Activated CD4-positive, alpha-beta T cell treated with anti-CD3 and anti-CD28 coated beads for 36 hours (primary cell): ENCODE results near the gene IL17RA. TPM values are rescaled to one million over a fixed set of nuclear protein-coding genes. Genes with fewer than 3 reads are reported as not detected.
"Not testable (repeated sequence)": the region's sequence is repeated elsewhere in the genome, so short reads cannot be mapped to it uniquely, and the experiment has no call there.

Experiments used
- ATAC-seq: fragments of 200-7000 bp; cut with Tn5 transposase; one replicate; pipeline ENCODE4 v1.10.0; 2021; ENCODE audit warnings: mild to moderate bottlenecking, moderate library complexity
- CTCF ChIA-PET: fragments of 350-600 bp; sonication (Branson Sonifier 250); formaldehyde crosslinking; loops from one replicate; lab custom pipeline; 2021; ENCODE audit warnings: antibody characterized with exemption; lab: Charles Lee
- POLR2A ChIA-PET: fragments of 350-600 bp; sonication (Branson Sonifier 250); formaldehyde crosslinking; loops from one replicate; lab custom pipeline; 2021; ENCODE audit warnings: antibody characterized with exemption, inconsistent platforms; lab: Charles Lee
- DNase-seq: peaks from one replicate; pipeline ENCODE4 v3.0.0-alpha.2; 2020
- H3K27ac Mint-ChIP-seq: one replicate; pipeline ENCODE4 v1.8.0; 2021; ENCODE audit warnings: mixed read lengths
- H3K27me3 Mint-ChIP-seq: one replicate; pipeline ENCODE4 v1.8.0; 2021; ENCODE audit warnings: mixed read lengths
- H3K36me3 Mint-ChIP-seq: one replicate; pipeline ENCODE4 v1.8.0; 2021; ENCODE audit warnings: low read depth, mixed read lengths
- H3K4me1 Mint-ChIP-seq: one replicate; pipeline ENCODE4 v1.8.0; 2021; ENCODE audit warnings: mixed read lengths
- H3K4me3 Mint-ChIP-seq: one replicate; pipeline ENCODE4 v1.8.0; 2021; ENCODE audit warnings: mild to moderate bottlenecking, moderate library complexity, mixed read lengths
- H3K9me3 Mint-ChIP-seq: one replicate; pipeline ENCODE4 v1.8.0; 2021; ENCODE audit warnings: low read depth, mixed read lengths
- intact Hi-C, 2 experiments: fragments of 100-400 bp; cut with DNase I in 1 of 2; cut with micrococcal nuclease in 1 of 2; formaldehyde crosslinking; loops; one replicate each; pipeline versions ENCODE4 v1.14.2 to v1.15.1; 2022 to 2024; cut with DNase I, micrococcal nuclease
- total RNA-seq, 2 experiments: library from RNA; stranded (reverse); gene quantifications; one replicate each; pipeline ENCODE4 v1.2.3, GENCODE V29; 2021

IL17RA gene
- 10 to 100 TPM; 13.1 to 13.3 TPM for total RNA-seq

GRCh38 chr22:17084554-17085276 is at the start of gene IL17RA:
IL17RA (plus strand) TSS chr22:17085000; CDS start chr22:17085092, 92 bp downstream.
- Mint-ChIP-seq H3K27me3 (no peaks in the 10 kb centered on the region), H3K27ac (peak within 1 kb of the TSS; percentile 79), H3K4me3 (peak within 1 kb of the TSS; percentile 80), H3K9me3 (no peaks in the 10 kb centered on the region), H3K4me1 (peaks cover 46% of the 10 kb centered on the region), H3K36me3 (peaks cover 6% of the 10 kb centered on the region)
- POLR2A ChIA-PET: no interaction called here
- intact Hi-C loops: loop anchor here (1.0 to 10.0 kb wide), 11 partner anchors 9 to 992 kb away; partner anchors contain the start of genes ATP6V1E1 (in 2 of the 2), BID (in 2 of the 2), HDHD5 (in 2 of the 2) and ADA2 (in 1 of the 2)
- peak; percentile 96 for ATAC-seq
- CTCF ChIA-PET: interaction anchor here (1.2 to 2.4 kb wide), 3 partner anchors 10 to 87 kb away, joined by 3 to 14 read pairs (median 9); no protein-coding TSS in a partner anchor
- peak; percentile 96 for DNase-seq

- Mint-ChIP-seq H3K27me3 (peaks cover 9% of the 10 kb centered on the region), H3K9me3 (no peaks in the 10 kb centered on the region), H3K36me3 (no peaks in the 10 kb centered on the region), H3K27ac (no peak overlapping the region), H3K4me3 (no peak overlapping the region), H3K4me1 (peaks cover 4% of the 10 kb centered on the region)
- ChIA-PET CTCF (no interaction called here), POLR2A (no interaction called here)
- intact Hi-C loops: no loop called here
- ATAC-seq (no peak), DNase-seq (no peak)
These were observed 49.6 kb upstream of the IL17RA start for GRCh38 chr22:17035246-17035645.

GRCh38 chr22:17035976-17036841 is 48.6 kb upstream of the IL17RA start:
- POLR2A ChIA-PET, H3K4me1 Mint-ChIP-seq, DNase-seq, H3K36me3 Mint-ChIP-seq, H3K27me3 Mint-ChIP-seq, H3K9me3 Mint-ChIP-seq, intact Hi-C loops, CTCF ChIA-PET: not testable (repeated sequence)
- Mint-ChIP-seq H3K27ac (peak overlapping the region; percentile 60), H3K4me3 (peak overlapping the region; percentile 23)
- ATAC-seq: peak; percentile 26

GRCh38 chr22:17036842-17037711 is 47.7 kb upstream of the IL17RA start:
- intact Hi-C loops, CTCF ChIA-PET, DNase-seq, H3K27me3 Mint-ChIP-seq, H3K4me1 Mint-ChIP-seq, H3K27ac Mint-ChIP-seq, H3K9me3 Mint-ChIP-seq, H3K36me3 Mint-ChIP-seq, POLR2A ChIA-PET: not testable (repeated sequence)
- peak overlapping the region; percentile 62 for H3K4me3 Mint-ChIP-seq
- peak; percentile 87 for ATAC-seq

- ATAC-seq (no peak), DNase-seq (no peak)
- intact Hi-C loops: no loop called here
- no peaks in the 10 kb centered on the region for H3K36me3 Mint-ChIP-seq
- no peak overlapping the region for H3K4me3 Mint-ChIP-seq
- ChIA-PET POLR2A (no interaction called here), CTCF (interaction anchor here (0.8 to 1.1 kb wide), 2 partner anchors 15 to 19 kb away, joined by 3 read pairs; no protein-coding TSS in a partner anchor)
- no peaks in the 10 kb centered on the region for H3K27me3 Mint-ChIP-seq
- H3K9me3 Mint-ChIP-seq: no peaks in the 10 kb centered on the region
- H3K27ac Mint-ChIP-seq: no peak overlapping the region
- peaks cover 5% of the 10 kb centered on the region for H3K4me1 Mint-ChIP-seq
These were observed 41.3 kb upstream of the IL17RA start for GRCh38 chr22:17043521-17043920.

GRCh38 chr22:17046566-17047348 is 38.0 kb upstream of the IL17RA start:
- ATAC-seq (no peak), DNase-seq (no peak)
- intact Hi-C loops: no loop called here
- POLR2A ChIA-PET: no interaction called here
- no peak overlapping the region for H3K4me3 Mint-ChIP-seq
- H3K4me1 Mint-ChIP-seq: peaks cover 10% of the 10 kb centered on the region
- no peak overlapping the region for H3K27ac Mint-ChIP-seq
- H3K27me3 Mint-ChIP-seq: no peaks in the 10 kb centered on the region
- no peaks in the 10 kb centered on the region for H3K36me3 Mint-ChIP-seq
- CTCF ChIA-PET: interaction anchor here (1.2 kb wide), 1 partner anchor 129 kb away, joined by 5 read pairs; no protein-coding TSS in a partner anchor
- H3K9me3 Mint-ChIP-seq: no peaks in the 10 kb centered on the region

GRCh38 chr22:17047656-17048055 is 37.1 kb upstream of the IL17RA start:
- Mint-ChIP-seq H3K9me3 (no peaks in the 10 kb centered on the region), H3K27me3 (no peaks in the 10 kb centered on the region), H3K4me3 (no peak overlapping the region), H3K36me3 (no peaks in the 10 kb centered on the region), H3K4me1 (peaks cover 10% of the 10 kb centered on the region), H3K27ac (no peak overlapping the region)
- CTCF ChIA-PET: no interaction called here
- POLR2A ChIA-PET: no interaction called here
- ATAC-seq: no peak
- intact Hi-C loops: no loop called here
- no peak for DNase-seq

- ChIA-PET POLR2A (no interaction called here), CTCF (no interaction called here)
- Mint-ChIP-seq H3K4me1 (no peaks in the 10 kb centered on the region), H3K9me3 (no peaks in the 10 kb centered on the region), H3K27me3 (no peaks in the 10 kb centered on the region), H3K36me3 (no peaks in the 10 kb centered on the region), H3K27ac (no peak overlapping the region), H3K4me3 (no peak overlapping the region)
- intact Hi-C loops: no loop called here
- no peak for ATAC-seq
- no peak for DNase-seq
These were observed 28.7 kb upstream of the IL17RA start for GRCh38 chr22:17056058-17056457.

GRCh38 chr22:17056807-17057206 is 28.0 kb upstream of the IL17RA start:
- intact Hi-C loops: no loop called here
- POLR2A ChIA-PET: no interaction called here
- H3K9me3 Mint-ChIP-seq: no peaks in the 10 kb centered on the region

More at GRCh38 chr22:17056807-17057206, 28.0 kb upstream of the IL17RA start:
- Mint-ChIP-seq H3K4me3 (no peak overlapping the region), H3K36me3 (no peaks in the 10 kb centered on the region), H3K27ac (no peak overlapping the region), H3K27me3 (no peaks in the 10 kb centered on the region), H3K4me1 (no peaks in the 10 kb centered on the region)
- DNase-seq (no peak), ATAC-seq (no peak)
- CTCF ChIA-PET: interaction anchor here (0.9 to 1.3 kb wide), 2 partner anchors 124 to 206 kb away, joined by 3 to 4 read pairs; no protein-coding TSS in a partner anchor
